HG03354 (cell line): ENCODE data around the gene NR2C2.

ENCODE experiments used
- ATAC-seq: cut with Tn5 transposase; IDR thresholded peaks from one replicate; pipeline ENCODE4 v1.9.1; 2021; ENCODE audit warnings: mild to moderate bottlenecking; ENCODE audit not compliant: unreplicated experiment, poor library complexity, severe bottlenecking

The NR2C2 gene

GRCh38 chr3:15089201-15089600 is 141.8 kb downstream of the NR2C2 start:
- ATAC-seq, result no peak

GRCh38 chr3:15091575-15091974 is 144.2 kb downstream of the NR2C2 start:
- no peak for ATAC-seq

GRCh38 chr3:15092686-15093085 is 145.3 kb downstream of the NR2C2 start:
- ATAC-seq, result no peak

- ATAC-seq, result no peak
Measured at GRCh38 chr3:15094187-15094875, 146.9 kb downstream of the NR2C2 start.

GRCh38 chr3:15096046-15096445 is 148.7 kb downstream of the NR2C2 start:
- ATAC-seq, result no peak

- no peak for ATAC-seq
Measured at GRCh38 chr3:15097891-15098290, 150.5 kb downstream of the NR2C2 start.
